ENCODE data around the gene DVL1. TPM values are rescaled to one million over a fixed set of nuclear protein-coding genes. Genes with fewer than 3 reads are reported as not detected.

The DVL1 gene
- polyA plus RNA-seq, 1 experiment: 8.9 TPM

DNA sequence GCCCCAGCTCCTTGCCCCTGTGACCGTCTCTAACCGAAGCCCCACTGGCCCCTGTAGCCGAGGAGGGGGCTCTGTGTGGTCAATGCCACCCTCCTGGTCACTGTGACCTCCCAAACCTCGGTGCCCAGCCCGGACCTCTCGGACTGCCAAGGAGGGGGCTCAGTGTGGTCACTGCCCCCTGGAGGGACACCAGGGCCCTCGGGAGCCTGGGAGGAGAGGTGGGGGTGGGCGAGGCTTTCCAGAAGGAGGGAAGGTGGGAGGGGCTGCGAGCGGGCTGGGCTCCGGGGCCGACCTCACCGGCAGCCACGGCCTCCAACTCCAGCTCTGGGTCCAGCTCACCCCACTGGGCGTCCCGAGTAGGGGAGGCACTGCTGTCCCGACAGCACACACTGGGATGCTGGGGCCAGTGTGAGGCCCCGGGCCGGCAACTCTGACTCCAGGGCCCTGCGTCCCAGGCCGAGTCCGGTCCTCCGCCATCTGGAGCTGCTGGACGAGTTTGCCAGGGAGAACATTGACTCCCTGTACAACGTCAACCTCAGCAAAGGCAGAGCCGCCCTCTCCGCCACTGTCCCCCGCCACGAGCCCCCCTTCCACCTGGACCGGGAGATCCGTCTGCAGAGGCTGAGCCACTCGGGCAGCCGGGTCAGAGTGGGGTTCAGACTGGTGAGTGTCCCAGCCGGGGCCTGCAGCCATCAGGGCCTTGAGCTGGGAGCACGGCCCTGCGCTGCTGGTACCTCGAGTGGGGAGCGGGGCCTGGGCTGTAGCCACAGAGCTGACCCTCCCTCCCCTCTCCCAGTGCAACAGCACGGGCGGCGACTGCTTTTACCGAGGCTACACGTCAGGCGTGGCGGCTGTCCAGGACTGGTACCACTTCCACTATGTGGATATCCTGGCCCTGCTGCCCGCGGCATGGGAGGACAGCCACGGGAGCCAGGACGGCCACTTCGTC lies 62.6 kb downstream of the DVL1 start:
- POLR2A ChIA-PET: interaction anchor here (0.7 kb wide), 1 partner anchor 48 kb away, joined by 3 read pairs; no protein-coding TSS in a partner anchor
- DNase-seq (ENCODE audit: low read depth, low spot score): no peak
- Histone ChIP-seq H3K9me3 (ENCODE audit: control insufficient read depth, insufficient read depth, low read length) (peaks cover 14% of the 10 kb centered on the region; the same call in 1 of the 2 replicates), H3K27me3 (ENCODE audit: control insufficient read depth, insufficient read depth, low read length) (no peaks in the 10 kb centered on the region), H3K4me3 (ENCODE audit: low read depth, low read length) (no peak overlapping the region), H3K27ac (ENCODE audit: low read depth, low read length) (no peak overlapping the region)
- CTCF ChIA-PET: no interaction called here
- TF ChIP-seq, protein P1, sequence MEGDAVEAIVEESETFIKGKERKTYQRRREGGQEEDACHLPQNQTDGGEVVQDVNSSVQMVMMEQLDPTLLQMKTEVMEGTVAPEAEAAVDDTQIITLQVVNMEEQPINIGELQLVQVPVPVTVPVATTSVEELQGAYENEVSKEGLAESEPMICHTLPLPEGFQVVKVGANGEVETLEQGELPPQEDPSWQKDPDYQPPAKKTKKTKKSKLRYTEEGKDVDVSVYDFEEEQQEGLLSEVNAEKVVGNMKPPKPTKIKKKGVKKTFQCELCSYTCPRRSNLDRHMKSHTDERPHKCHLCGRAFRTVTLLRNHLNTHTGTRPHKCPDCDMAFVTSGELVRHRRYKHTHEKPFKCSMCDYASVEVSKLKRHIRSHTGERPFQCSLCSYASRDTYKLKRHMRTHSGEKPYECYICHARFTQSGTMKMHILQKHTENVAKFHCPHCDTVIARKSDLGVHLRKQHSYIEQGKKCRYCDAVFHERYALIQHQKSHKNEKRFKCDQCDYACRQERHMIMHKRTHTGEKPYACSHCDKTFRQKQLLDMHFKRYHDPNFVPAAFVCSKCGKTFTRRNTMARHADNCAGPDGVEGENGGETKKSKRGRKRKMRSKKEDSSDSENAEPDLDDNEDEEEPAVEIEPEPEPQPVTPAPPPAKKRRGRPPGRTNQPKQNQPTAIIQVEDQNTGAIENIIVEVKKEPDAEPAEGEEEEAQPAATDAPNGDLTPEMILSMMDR (IDR thresholded peaks at IDR 0.05; ENCODE audit: low read depth, low read length): no peak

DNA sequence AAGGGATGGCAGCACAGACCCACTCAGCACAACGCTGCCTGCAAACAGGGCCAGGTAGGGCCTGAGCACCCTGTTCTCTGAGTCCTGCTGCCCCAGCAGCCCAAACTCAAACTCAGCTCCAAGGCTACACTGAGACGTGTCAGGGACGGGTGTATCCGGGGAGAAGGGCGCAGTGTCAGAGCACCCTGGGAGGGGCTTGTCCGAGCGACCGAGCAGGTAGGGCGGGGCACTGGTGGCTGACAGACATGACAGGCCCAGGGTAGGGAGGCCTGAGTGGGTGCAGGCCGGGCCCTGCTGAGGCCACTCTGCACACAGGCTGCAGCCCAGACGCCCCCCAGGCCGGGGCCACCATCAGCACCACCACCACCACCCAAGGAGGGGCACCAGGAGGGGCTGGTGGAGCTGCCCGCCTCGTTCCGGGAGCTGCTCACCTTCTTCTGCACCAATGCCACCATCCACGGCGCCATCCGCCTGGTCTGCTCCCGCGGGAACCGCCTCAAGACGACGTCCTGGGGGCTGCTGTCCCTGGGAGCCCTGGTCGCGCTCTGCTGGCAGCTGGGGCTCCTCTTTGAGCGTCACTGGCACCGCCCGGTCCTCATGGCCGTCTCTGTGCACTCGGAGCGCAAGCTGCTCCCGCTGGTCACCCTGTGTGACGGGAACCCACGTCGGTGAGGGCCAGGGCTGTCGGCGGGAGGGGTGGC lies 63.5 kb downstream of the DVL1 start:
- CTCF ChIA-PET: no interaction called here
- no peak overlapping the region for H3K27ac ChIP-seq (ENCODE audit: low read depth, low read length)
- peaks cover 14% of the 10 kb centered on the region; the same call in 1 of the 2 replicates for H3K9me3 ChIP-seq (ENCODE audit: control insufficient read depth, insufficient read depth, low read length)
- no peaks in the 10 kb centered on the region for H3K27me3 ChIP-seq (ENCODE audit: control insufficient read depth, insufficient read depth, low read length)
- POLR2A ChIA-PET: interaction anchor here (0.7 to 0.8 kb wide), 2 partner anchors 21 to 49 kb away, joined by 3 read pairs; no protein-coding TSS in a partner anchor
- no peak overlapping the region for H3K4me3 ChIP-seq (ENCODE audit: low read depth, low read length)
- no peak for DNase-seq (ENCODE audit: low read depth, low spot score)
- TF ChIP-seq, protein P1 (IDR thresholded peaks at IDR 0.05; ENCODE audit: low read depth, low read length): no peak

Small RNAs within 50 kb of the gene (small RNA-seq; reads per million reads assigned to genes)
- not detected for gene MIR6726 (ENCODE audit: insufficient read length, low read depth)

Other genes with a start within 250 kb of the DVL1 start
- gene C1orf159, start 233.3 kb downstream of the DVL1 start, polyA plus RNA-seq (2011; rRNA removed): 2.3 and 3.2 TPM in 2 replicates
- not detected in 2 replicates for gene TTLL10, start 175.5 kb downstream of the DVL1 start, polyA plus RNA-seq (2011; rRNA removed)
- gene TNFRSF18, start 142.8 kb downstream of the DVL1 start, polyA plus RNA-seq (2011; rRNA removed): 1.0 and 2.1 TPM in 2 replicates
- 0.07 and 0.24 TPM in 2 replicates for gene TNFRSF4, start 135.3 kb downstream of the DVL1 start, polyA plus RNA-seq (2011; rRNA removed)
- gene SDF4, start 117.4 kb downstream of the DVL1 start, polyA plus RNA-seq (2011; rRNA removed): 109 and 115 TPM in 2 replicates
- 15.2 and 15.7 TPM in 2 replicates for gene B3GALT6, start 117.2 kb downstream of the DVL1 start, polyA plus RNA-seq (2011; rRNA removed)
- 0.21 and 0.51 TPM in 2 replicates for gene C1QTNF12, start 102.7 kb downstream of the DVL1 start, polyA plus RNA-seq (2011; rRNA removed)
- 31.1 and 31.4 TPM in 2 replicates for gene UBE2J2, start 75.6 kb downstream of the DVL1 start, polyA plus RNA-seq (2011; rRNA removed)
- 1.5 and 1.8 TPM in 2 replicates for gene SCNN1D, start 69.0 kb downstream of the DVL1 start, polyA plus RNA-seq (2011; rRNA removed)
- gene ACAP3, start 41.5 kb downstream of the DVL1 start, polyA plus RNA-seq (2011; rRNA removed): 17.5 and 24.8 TPM in 2 replicates
- gene PUSL1, start 40.8 kb downstream of the DVL1 start, polyA plus RNA-seq (2011; rRNA removed): 9.6 and 15.6 TPM in 2 replicates
- gene INTS11, start 24.8 kb downstream of the DVL1 start, polyA plus RNA-seq (2011; rRNA removed): 52.8 and 69.5 TPM in 2 replicates
- 7.1 and 9.5 TPM in 2 replicates for gene CPTP, start 24.6 kb downstream of the DVL1 start, polyA plus RNA-seq (2011; rRNA removed)
- 0.10 and 0.11 TPM in 2 replicates for gene TAS1R3, start 18.1 kb downstream of the DVL1 start, polyA plus RNA-seq (2011; rRNA removed)
- 186 and 275 TPM in 2 replicates for gene MXRA8, start 9.1 kb upstream of the DVL1 start, polyA plus RNA-seq (2011; rRNA removed)
- 54.3 and 71.2 TPM in 2 replicates for gene AURKAIP1, start 25.8 kb upstream of the DVL1 start, polyA plus RNA-seq (2011; rRNA removed)
- gene CCNL2, start 49.9 kb upstream of the DVL1 start, polyA plus RNA-seq (2011; rRNA removed): 169 and 181 TPM in 2 replicates
- 131 and 140 TPM in 2 replicates for gene MRPL20, start 57.9 kb upstream of the DVL1 start, polyA plus RNA-seq (2011; rRNA removed)
- 0.16 and 0.24 TPM in 2 replicates for gene ANKRD65, start 71.9 kb upstream of the DVL1 start, polyA plus RNA-seq (2011; rRNA removed)
- 3.9 and 5.3 TPM in 2 replicates for gene VWA1, start 86.3 kb upstream of the DVL1 start, polyA plus RNA-seq (2011; rRNA removed)
- 0.04 TPM in 1 of 2 replicates, not detected in the other for gene ATAD3C, start 100.3 kb upstream of the DVL1 start, polyA plus RNA-seq (2011; rRNA removed)
- 7.7 and 10.2 TPM in 2 replicates for gene ATAD3B, start 122.3 kb upstream of the DVL1 start, polyA plus RNA-seq (2011; rRNA removed)
- gene ATAD3A, start 162.7 kb upstream of the DVL1 start, polyA plus RNA-seq (2011; rRNA removed): 8.5 and 11.0 TPM in 2 replicates
- 5.1 and 7.2 TPM in 2 replicates for gene TMEM240, start 191.2 kb upstream of the DVL1 start, polyA plus RNA-seq (2011; rRNA removed)
- gene SSU72, start 225.4 kb upstream of the DVL1 start, polyA plus RNA-seq (2011; rRNA removed): 104 and 113 TPM in 2 replicates

Measured in AG04450 (cell line).